HG03342 (cell line): ENCODE data around the gene TEKTIP1.

ENCODE experiments used
- ATAC-seq: cut with Tn5 transposase; IDR thresholded peaks from one replicate; pipeline ENCODE4 v1.9.1; 2021; ENCODE audit warnings: mild to moderate bottlenecking, moderate library complexity; ENCODE audit not compliant: unreplicated experiment

The TEKTIP1 gene

DNA sequence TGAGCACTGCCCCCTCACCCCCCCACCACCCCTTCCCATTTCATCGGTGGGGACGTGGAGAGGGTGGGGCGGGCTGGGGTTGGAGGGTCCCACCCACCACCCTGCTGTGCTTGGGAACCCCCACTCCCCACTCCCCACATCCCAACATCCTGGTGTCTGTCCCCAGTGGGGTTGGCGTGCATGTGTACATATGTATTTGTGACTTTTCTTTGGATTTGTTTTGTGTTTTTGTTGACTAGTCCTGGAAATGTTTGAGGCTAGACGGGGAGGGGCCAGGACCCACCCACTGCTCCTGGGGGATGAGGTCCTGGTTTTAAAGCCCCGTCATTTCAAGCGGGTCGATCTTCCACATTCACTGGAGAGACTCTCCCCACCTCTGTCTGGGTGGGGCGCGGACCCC is 3.0 kb upstream of the TEKTIP1 start:
- ATAC-seq, result no peak

GRCh38 chr19:3536429-3537100 is 2.4 kb upstream of the TEKTIP1 start:
- no peak for ATAC-seq

- ATAC-seq, result no peak
These were observed 1.9 kb upstream of the TEKTIP1 start for GRCh38 chr19:3537101-3537437.

DNA sequence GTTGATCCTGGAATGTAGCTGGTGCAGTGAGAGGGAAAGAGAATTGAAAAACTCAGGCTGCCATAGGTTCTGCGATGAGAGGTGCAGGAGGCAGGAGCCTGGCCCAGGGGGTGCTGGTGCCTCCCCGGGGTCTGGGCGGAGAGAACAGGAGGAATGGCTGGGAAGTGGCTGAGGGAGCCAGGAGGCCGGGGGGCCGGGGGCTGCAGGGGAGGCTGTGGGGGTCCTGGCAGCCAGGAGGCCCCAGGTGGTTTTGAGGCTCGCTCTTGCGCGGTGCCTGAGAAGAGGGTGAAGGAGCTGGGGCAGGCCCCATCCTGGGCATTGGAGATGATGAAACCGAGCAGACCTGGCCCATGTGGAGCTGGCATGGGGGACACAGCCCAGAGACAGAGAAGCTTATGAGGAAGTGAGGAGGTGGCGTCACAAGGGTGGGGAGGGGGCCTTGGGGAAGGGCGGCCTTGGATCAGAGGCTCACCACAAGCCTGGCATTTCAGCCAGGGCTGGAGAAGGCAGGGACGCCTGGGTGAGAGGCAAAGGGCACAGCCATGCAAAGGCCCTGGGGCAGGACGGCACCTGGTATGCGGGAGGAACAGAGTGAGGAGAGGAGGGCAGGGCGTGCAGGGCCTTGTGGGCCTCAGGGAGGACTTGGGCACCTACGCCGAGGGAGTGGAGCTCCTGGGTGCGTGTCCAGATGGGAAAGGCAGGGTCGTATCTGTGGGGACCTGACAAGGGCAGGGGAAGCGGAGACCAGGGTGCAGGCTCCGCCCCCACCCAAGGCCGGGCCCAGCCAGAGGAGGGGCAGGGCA is 1.3 kb upstream of the TEKTIP1 start:
- ATAC-seq, result no peak

GRCh38 chr19:3538258-3538929 is 580 bp upstream of the TEKTIP1 start:
- no peak for ATAC-seq

DNA sequence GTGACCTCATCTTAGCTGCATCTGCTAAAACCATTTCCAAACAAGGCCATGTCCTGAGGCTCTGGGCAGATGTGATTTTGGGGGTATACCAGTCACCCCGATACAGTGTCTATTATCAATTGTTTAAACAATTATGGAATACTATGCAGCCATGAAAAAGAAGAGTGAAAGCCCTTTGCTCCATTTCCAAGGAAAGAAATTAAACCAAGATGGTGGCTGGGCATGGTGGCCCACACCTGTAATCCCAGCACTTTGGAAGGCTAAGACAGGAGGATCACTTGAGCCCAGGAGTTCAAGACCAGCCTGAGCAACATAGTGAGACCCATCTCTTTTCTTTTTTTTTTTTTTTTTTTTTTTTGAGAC is 763 bp downstream of the TEKTIP1 start:
- no peak for ATAC-seq

GRCh38 chr19:3543150-3544057 is 4.4 kb downstream of the TEKTIP1 start:
- no peak for ATAC-seq

- ATAC-seq, result no peak
These were observed 5.0 kb downstream of the TEKTIP1 start for GRCh38 chr19:3544058-3544376.

DNA sequence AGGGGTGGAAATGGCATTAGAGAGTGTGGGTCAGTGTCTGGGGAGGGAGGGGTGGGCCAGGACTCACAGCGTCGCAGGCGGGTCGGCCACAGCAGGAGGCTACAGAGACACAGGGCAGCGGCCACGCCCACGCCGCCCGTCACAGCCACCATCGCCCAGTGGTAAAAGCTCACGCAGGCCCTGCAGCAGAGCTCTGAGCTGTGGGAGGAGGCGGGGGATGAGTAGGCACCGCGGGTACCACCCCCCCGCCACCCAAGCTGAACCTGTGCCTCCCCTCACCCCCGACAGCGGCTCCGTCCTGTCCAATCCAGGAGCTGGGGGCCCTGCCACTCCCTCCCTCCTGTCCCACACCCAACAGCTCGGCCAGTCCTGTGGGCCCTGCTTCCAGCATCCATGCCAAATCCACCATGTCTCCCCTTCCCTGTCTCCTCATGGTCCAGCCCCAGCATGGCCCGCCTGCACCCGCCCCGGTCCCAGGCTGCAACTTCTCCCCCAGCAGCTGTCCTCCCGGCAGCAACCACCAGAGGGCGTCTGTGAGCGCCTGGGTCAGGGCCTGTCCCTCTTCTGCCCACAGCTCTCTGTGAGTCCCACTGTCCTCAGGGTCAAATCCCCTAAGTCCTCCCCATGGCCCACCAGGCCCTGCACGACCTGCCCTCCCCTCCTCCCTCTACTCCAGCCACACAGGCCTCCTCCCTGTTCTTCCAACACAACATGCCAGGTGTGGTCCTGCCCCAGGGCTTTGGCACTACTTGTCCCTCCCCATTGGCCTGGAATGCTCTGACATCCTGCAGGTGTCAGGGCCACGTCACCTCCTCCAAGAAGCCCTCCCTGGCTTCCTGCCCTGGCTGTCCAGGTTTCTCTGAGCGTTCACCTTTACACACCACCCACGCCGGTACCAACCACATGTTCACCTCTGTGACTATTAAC is 6.0 kb downstream of the TEKTIP1 start:
- ATAC-seq, result no peak

- ATAC-seq, result no peak
These were observed 6.7 kb downstream of the TEKTIP1 start for GRCh38 chr19:3545669-3546034.

- no peak for ATAC-seq
These were observed 7.1 kb downstream of the TEKTIP1 start for GRCh38 chr19:3546119-3546518.

DNA sequence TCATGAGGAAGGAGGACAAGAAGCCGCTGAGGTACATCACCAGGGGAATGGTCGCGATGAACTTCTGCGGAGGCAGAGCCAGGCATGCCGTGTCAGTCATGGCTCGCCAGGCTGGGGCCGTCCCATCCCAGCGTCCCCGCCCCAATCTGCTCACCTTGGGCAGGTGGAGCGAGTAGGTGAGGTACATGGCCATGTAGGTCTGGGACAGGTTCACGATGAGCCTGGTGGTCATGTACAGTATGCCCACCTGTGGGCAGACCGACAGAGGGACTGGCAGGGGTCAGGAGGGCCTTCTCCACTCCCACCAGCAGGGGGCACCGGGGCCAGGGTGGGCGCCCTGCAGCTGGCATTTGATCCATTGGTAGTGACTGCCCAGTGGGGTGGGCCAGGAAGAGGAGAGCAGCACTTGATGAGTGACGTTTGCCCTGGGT is 8.3 kb downstream of the TEKTIP1 start:
- ATAC-seq, result no peak

GRCh38 chr19:3547767-3548282 is 8.9 kb downstream of the TEKTIP1 start:
- ATAC-seq, result no peak

GRCh38 chr19:3548606-3549005 is 9.6 kb downstream of the TEKTIP1 start:
- ATAC-seq, result no peak

- ATAC-seq, result no peak
These were observed 10.8 kb downstream of the TEKTIP1 start for GRCh38 chr19:3549816-3550215.

GRCh38 chr19:3550947-3551791 is 12.2 kb downstream of the TEKTIP1 start:
- ATAC-seq, result no peak

DNA sequence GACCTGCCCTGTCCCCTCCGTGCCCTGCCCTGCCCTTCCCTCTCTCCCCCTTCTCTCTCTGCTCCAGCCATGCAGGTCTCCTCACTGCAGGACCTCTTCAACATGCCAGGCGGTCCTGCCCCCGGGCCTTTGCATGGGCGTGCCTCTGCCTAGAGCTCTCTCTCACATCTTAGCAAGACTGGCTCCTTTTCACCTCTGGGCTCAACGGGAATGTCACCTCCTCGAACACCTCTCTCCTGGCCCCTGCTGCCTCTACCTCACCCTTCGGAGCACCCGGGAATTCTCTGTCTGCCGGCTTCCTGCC is 12.8 kb downstream of the TEKTIP1 start:
- no peak for ATAC-seq

DNA sequence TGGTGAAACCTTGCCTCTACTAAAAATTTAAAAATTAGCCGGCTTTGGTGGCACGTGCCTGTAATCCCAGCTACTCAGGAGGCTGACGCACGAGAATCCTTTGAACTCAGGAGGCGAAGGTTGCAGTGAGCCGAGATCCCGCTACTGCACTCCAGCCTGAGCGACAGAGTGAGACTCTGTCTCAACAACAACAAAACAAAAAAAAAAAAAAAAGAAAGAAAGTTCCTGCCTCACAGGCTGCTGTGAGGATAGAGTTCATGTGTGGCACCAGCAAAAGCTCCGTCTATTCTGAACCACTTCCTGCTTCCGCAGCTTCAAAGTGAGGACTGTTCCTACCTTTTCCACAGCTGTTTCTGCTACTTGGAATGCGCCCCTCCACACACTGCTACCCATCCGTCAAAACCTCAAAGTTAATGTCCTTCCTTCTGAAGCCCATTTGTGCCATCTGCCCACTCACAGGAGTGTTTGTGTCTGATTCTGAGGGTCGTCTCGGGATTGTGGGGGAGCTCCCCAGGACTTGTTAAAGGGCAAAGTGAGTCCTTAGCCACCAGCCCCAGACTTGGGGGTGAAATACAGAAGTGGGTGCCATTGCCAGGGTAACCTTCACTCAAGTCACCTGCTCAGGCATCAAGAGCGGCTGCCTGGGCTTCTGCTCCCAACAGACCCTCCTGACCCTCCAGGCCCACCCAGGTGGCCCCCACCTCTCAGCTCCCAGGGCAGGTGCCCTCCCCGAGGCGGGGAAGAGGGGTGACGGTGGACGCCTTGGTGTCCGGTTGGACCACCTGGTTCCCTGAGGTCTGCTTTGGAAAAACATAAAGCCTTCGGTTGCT is 15.5 kb downstream of the TEKTIP1 start:
- no peak for ATAC-seq
